ENCODE results near the gene ATXN1. TPM values are rescaled to one million over a fixed set of nuclear protein-coding genes. Genes with fewer than 3 reads are reported as not detected.

ATXN1 gene
- total and polyA plus RNA-seq, 2 experiments from 2014 or later: 4.8 to 9.1 TPM

DNA sequence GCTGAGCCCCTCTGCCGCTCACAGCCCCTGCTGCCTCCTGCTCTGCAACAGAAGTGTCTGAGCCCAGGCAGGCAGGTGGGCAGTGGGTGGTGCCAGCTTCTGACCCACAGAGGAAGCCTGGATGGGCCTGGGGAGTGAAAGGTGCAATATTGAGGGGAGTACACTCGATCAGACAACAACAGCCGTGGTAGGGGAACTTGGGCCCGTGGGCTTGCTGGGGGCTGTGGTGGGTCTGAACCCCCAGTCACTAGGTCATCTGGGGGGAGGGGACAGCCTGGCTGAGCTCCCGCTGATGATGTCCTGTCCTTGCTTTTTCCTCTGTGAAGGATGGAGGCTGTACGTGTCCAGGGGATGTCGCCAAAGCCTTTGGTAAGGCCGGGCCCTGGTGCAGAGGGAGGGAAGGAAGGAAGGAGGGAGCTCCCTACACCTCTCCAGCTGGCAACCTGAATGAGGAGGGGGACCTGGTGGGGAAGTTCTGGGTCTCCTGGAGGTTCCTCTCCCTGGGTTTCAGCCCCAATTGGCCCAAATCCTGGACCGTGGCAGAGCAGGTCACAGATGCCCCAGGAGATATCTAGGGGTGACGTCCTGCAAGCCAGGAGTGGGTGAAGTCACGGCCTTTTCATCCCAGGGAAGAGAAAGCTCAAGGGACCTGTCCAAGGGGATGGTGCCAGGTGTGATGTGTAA lies 475.7 kb downstream of the ATXN1 start:
- Histone ChIP-seq H3K36me3 (ENCODE audit: insufficient read depth) (no peaks in the 10 kb centered on the region), H3F3A (replicated peaks; ENCODE audit: low read depth) (no peaks in the 10 kb centered on the region), H3K4me1 (ENCODE audit: insufficient read depth) (no peaks in the 10 kb centered on the region), H3K27ac (ENCODE audit: low read depth) (no peak overlapping the region), H3K9me2 (ENCODE audit: insufficient read depth) (no peaks in the 10 kb centered on the region), H3K4me2 (no peak overlapping the region), H4K20me1 (replicated peaks; ENCODE audit: insufficient read depth) (no peaks in the 10 kb centered on the region), H3K27me3 (ENCODE audit: insufficient read depth) (no peaks in the 10 kb centered on the region), H3K4me3 (no peak overlapping the region), H3K79me2 (replicated peaks; ENCODE audit: insufficient read depth) (no peaks in the 10 kb centered on the region), H2AFZ (peak overlapping the region; percentile 47; the same call in 1 of the 2 replicates)
- Mint-ChIP-seq H3K27ac (no peak overlapping the region), H3K4me3 (no peak overlapping the region), H3K9me3 (no peaks in the 10 kb centered on the region), H3K4me1 (peaks cover 5% of the 10 kb centered on the region), H3K36me3 (ENCODE audit: low read depth) (no peaks in the 10 kb centered on the region), H3K27me3 (ENCODE audit: insufficient read depth, low read depth, poor library complexity) (peaks cover 9% of the 10 kb centered on the region)
- DNase-seq (ENCODE audit: low spot score): no peak
- TF ChIP-seq, protein P1, sequence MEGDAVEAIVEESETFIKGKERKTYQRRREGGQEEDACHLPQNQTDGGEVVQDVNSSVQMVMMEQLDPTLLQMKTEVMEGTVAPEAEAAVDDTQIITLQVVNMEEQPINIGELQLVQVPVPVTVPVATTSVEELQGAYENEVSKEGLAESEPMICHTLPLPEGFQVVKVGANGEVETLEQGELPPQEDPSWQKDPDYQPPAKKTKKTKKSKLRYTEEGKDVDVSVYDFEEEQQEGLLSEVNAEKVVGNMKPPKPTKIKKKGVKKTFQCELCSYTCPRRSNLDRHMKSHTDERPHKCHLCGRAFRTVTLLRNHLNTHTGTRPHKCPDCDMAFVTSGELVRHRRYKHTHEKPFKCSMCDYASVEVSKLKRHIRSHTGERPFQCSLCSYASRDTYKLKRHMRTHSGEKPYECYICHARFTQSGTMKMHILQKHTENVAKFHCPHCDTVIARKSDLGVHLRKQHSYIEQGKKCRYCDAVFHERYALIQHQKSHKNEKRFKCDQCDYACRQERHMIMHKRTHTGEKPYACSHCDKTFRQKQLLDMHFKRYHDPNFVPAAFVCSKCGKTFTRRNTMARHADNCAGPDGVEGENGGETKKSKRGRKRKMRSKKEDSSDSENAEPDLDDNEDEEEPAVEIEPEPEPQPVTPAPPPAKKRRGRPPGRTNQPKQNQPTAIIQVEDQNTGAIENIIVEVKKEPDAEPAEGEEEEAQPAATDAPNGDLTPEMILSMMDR (conservative IDR thresholded peaks at IDR 0.05; ENCODE audit: low read depth in 2 of 2): peak in 1 of 2 experiments; percentile 45; a peak in 2 of 4 replicates
- no peak for TF ChIP-seq STAT1 (IDR thresholded peaks at IDR 0.05; ENCODE audit: unreplicated experiment)
- peak; percentile 24 for ATAC-seq

DNA sequence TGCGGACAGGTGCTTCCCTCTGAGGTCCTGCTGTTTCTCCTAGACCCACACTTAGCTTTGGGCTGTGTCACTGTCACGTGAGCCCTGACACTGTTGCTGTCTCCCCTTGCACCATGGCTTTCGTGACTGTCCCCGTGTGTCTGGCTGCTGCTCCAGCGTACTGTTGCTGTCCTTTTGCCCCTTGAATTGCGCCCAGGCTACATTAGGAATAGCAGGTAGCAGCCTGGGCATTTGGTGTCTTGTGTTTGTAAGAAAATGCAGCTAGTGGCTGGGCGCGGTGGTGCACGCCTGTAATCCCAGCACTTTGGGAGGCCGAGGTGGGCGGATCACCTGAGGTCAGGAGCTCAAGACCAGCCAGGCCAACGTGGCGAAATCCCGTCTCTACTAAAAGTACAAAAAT lies 476.8 kb downstream of the ATXN1 start:
- no peak overlapping the region for H3K27ac Mint-ChIP-seq
- no peaks in the 10 kb centered on the region for H3K27me3 ChIP-seq (ENCODE audit: insufficient read depth)
- no peaks in the 10 kb centered on the region for H3K36me3 Mint-ChIP-seq (ENCODE audit: low read depth)
- H3K36me3 ChIP-seq (ENCODE audit: insufficient read depth): no peaks in the 10 kb centered on the region
- H3K4me2 ChIP-seq: no peak overlapping the region
- H3K27me3 Mint-ChIP-seq (ENCODE audit: insufficient read depth, low read depth, poor library complexity): peaks cover 9% of the 10 kb centered on the region
- ATAC-seq (no peak), DNase-seq (ENCODE audit: low spot score) (peak; percentile 20)
- no peaks in the 10 kb centered on the region for H3K9me2 ChIP-seq (ENCODE audit: insufficient read depth)
- H3K4me3 Mint-ChIP-seq: no peak overlapping the region
- H3K27ac ChIP-seq (ENCODE audit: low read depth): no peak overlapping the region
- H3F3A ChIP-seq (replicated peaks; ENCODE audit: low read depth): no peaks in the 10 kb centered on the region
- no peaks in the 10 kb centered on the region for H4K20me1 ChIP-seq (replicated peaks; ENCODE audit: insufficient read depth)
- no peak overlapping the region for H2AFZ ChIP-seq
- H3K4me1 ChIP-seq (ENCODE audit: insufficient read depth): no peaks in the 10 kb centered on the region
- H3K79me2 ChIP-seq (replicated peaks; ENCODE audit: insufficient read depth): no peaks in the 10 kb centered on the region
- H3K4me1 Mint-ChIP-seq: no peaks in the 10 kb centered on the region; the same call in 2 of the 3 replicates
- no peaks in the 10 kb centered on the region for H3K9me3 Mint-ChIP-seq
- no peak for TF ChIP-seq ZNF331 (CRISPR knock-in tag; IDR thresholded peaks at IDR 0.05; ENCODE audit: low read depth)
- TF ChIP-seq, protein P1 (conservative IDR thresholded peaks at IDR 0.05; ENCODE audit: low read depth in 2 of 2): 0 out of 4 replicates have a peak, but pooled peaks of 1 of the 2 experiments have one; percentile 9
- TF ChIP-seq, protein P2, sequence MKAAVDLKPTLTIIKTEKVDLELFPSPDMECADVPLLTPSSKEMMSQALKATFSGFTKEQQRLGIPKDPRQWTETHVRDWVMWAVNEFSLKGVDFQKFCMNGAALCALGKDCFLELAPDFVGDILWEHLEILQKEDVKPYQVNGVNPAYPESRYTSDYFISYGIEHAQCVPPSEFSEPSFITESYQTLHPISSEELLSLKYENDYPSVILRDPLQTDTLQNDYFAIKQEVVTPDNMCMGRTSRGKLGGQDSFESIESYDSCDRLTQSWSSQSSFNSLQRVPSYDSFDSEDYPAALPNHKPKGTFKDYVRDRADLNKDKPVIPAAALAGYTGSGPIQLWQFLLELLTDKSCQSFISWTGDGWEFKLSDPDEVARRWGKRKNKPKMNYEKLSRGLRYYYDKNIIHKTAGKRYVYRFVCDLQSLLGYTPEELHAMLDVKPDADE (IDR thresholded peaks at IDR 0.05): no peak
- TF ChIP-seq, protein P3, sequence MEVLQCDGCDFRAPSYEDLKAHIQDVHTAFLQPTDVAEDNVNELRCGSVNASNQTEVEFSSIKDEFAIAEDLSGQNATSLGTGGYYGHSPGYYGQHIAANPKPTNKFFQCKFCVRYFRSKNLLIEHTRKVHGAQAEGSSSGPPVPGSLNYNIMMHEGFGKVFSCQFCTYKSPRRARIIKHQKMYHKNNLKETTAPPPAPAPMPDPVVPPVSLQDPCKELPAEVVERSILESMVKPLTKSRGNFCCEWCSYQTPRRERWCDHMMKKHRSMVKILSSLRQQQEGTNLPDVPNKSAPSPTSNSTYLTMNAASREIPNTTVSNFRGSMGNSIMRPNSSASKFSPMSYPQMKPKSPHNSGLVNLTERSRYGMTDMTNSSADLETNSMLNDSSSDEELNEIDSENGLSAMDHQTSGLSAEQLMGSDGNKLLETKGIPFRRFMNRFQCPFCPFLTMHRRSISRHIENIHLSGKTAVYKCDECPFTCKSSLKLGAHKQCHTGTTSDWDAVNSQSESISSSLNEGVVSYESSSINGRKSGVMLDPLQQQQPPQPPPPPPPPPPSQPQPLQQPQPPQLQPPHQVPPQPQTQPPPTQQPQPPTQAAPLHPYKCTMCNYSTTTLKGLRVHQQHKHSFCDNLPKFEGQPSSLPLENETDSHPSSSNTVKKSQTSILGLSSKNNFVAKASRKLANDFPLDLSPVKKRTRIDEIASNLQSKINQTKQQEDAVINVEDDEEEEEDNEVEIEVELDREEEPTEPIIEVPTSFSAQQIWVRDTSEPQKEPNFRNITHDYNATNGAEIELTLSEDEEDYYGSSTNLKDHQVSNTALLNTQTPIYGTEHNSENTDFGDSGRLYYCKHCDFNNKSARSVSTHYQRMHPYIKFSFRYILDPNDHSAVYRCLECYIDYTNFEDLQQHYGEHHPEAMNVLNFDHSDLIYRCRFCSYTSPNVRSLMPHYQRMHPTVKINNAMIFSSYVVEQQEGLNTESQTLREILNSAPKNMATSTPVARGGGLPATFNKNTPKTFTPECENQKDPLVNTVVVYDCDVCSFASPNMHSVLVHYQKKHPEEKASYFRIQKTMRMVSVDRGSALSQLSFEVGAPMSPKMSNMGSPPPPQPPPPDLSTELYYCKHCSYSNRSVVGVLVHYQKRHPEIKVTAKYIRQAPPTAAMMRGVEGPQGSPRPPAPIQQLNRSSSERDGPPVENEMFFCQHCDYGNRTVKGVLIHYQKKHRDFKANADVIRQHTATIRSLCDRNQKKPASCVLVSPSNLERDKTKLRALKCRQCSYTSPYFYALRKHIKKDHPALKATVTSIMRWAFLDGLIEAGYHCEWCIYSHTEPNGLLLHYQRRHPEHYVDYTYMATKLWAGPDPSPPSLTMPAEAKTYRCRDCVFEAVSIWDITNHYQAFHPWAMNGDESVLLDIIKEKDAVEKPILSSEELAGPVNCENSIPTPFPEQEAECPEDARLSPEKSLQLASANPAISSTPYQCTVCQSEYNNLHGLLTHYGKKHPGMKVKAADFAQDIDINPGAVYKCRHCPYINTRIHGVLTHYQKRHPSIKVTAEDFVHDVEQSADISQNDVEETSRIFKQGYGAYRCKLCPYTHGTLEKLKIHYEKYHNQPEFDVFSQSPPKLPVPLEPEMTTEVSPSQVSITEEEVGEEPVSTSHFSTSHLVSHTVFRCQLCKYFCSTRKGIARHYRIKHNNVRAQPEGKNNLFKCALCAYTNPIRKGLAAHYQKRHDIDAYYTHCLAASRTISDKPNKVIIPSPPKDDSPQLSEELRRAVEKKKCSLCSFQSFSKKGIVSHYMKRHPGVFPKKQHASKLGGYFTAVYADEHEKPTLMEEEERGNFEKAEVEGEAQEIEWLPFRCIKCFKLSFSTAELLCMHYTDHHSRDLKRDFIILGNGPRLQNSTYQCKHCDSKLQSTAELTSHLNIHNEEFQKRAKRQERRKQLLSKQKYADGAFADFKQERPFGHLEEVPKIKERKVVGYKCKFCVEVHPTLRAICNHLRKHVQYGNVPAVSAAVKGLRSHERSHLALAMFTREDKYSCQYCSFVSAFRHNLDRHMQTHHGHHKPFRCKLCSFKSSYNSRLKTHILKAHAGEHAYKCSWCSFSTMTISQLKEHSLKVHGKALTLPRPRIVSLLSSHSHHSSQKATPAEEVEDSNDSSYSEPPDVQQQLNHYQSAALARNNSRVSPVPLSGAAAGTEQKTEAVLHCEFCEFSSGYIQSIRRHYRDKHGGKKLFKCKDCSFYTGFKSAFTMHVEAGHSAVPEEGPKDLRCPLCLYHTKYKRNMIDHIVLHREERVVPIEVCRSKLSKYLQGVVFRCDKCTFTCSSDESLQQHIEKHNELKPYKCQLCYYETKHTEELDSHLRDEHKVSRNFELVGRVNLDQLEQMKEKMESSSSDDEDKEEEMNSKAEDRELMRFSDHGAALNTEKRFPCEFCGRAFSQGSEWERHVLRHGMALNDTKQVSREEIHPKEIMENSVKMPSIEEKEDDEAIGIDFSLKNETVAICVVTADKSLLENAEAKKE (CRISPR knock-in tag; IDR thresholded peaks at IDR 0.05): no peak
- TF ChIP-seq EZH2phosphoT487 (IDR thresholded peaks at IDR 0.05; ENCODE audit: unreplicated experiment): no peak
- no peak for TF ChIP-seq ZNF114 (CRISPR knock-in tag; IDR thresholded peaks at IDR 0.05)
- TF ChIP-seq STAT1 (IDR thresholded peaks at IDR 0.05; ENCODE audit: unreplicated experiment): no peak
- no peak for TF ChIP-seq CREB1 (CRISPR knock-in tag; IDR thresholded peaks at IDR 0.05; ENCODE audit: low read depth)
- H3K4me3 ChIP-seq: no peak overlapping the region

Measured in GM23338 (cell line).